Measurements from ENCODE around the gene ANO1.

ANO1 gene

GRCh38 chr11:70167723-70168404 is 89.7 kb downstream of the ANO1 start:
- no peak for DNase-seq

GRCh38 chr11:70168405-70168754 is 90.3 kb downstream of the ANO1 start:
- no peak for DNase-seq

GRCh38 chr11:70169127-70169526 is 91.0 kb downstream of the ANO1 start:
- DNase-seq: no peak

- no peak for DNase-seq
Observed at GRCh38 chr11:70169632-70170031, 91.5 kb downstream of the ANO1 start.

GRCh38 chr11:70170596-70171210 is 92.6 kb downstream of the ANO1 start:
- no peak for DNase-seq

- no peak for DNase-seq
Observed at GRCh38 chr11:70173018-70173417, 94.9 kb downstream of the ANO1 start.

GRCh38 chr11:70174547-70175235 is 96.6 kb downstream of the ANO1 start:
- DNase-seq: no peak

GRCh38 chr11:70175236-70175698 is 97.2 kb downstream of the ANO1 start:
- DNase-seq: no peak

- DNase-seq: peak; percentile 14 to 53 (median 32)
Observed at GRCh38 chr11:70176940-70177689, 99.0 kb downstream of the ANO1 start.

- DNase-seq: no peak
Observed at GRCh38 chr11:70180906-70181305, 102.8 kb downstream of the ANO1 start.

GRCh38 chr11:70182266-70182665 is 104.1 kb downstream of the ANO1 start:
- DNase-seq: no peak

GRCh38 chr11:70183032-70183431 is 104.9 kb downstream of the ANO1 start:
- DNase-seq: no peak

GRCh38 chr11:70183483-70184176 is 105.5 kb downstream of the ANO1 start:
- no peak for DNase-seq

- no peak for DNase-seq
Observed at GRCh38 chr11:70184396-70184795, 106.3 kb downstream of the ANO1 start.

GRCh38 chr11:70185348-70186055 is 107.4 kb downstream of the ANO1 start:
- DNase-seq: no peak

GRCh38 chr11:70186420-70186819 is 108.3 kb downstream of the ANO1 start:
- no peak for DNase-seq

- no peak for DNase-seq
Observed at GRCh38 chr11:70186936-70187335, 108.8 kb downstream of the ANO1 start.

- no peak for DNase-seq
Observed at GRCh38 chr11:70187771-70188170, 109.7 kb downstream of the ANO1 start.

- DNase-seq: no peak
Observed at GRCh38 chr11:70189622-70190021, 111.5 kb downstream of the ANO1 start.

- peak in 2 of 5 experiments; percentile 34 to 42 for DNase-seq
Observed at GRCh38 chr11:70191495-70192140, 113.5 kb downstream of the ANO1 start.

GRCh38 chr11:70192666-70193410 is 114.7 kb downstream of the ANO1 start:
- no peak for DNase-seq
